ENCODE results near the gene ABCA5.

- TF ChIP-seq GATA2 (IDR thresholded peaks at IDR 0.05; ENCODE audit: low read depth, low read length) = no peak
- TF ChIP-seq GATA3 (IDR thresholded peaks at IDR 0.05; ENCODE audit: low read depth, low read length) = no peak
Observed at GRCh38 chr17:69235338-69236058, 91.4 kb downstream of the ABCA5 start.
